ENCODE measurements around the gene TTC28.

DNA sequence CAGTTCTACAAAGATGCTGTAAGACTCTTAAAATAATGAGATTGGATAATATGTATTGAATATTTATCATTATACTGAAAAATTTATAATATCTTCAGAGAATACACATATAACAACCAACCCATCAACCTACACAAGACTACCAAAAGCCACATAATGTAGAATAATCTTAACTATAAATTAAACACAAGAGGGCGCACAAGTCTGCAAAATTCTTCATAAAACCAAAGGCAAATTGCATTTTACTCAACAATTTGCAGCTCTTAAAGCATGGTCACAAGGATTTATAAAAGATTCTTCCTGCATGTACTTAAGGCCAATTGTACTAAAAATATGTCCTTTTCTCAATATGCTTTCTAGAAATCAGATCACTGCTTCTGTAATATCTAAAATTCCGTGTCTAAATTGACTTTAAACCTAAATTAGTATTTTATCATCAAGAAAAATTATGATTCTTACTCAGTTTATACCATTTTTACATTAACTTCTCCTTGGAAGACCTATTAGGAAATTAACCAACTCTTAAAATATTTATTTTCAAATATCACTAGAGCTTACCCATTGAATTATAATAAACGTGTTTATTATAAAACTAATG, 79.0 kb downstream of the TTC28 start:
- TF ChIP-seq, protein P1, sequence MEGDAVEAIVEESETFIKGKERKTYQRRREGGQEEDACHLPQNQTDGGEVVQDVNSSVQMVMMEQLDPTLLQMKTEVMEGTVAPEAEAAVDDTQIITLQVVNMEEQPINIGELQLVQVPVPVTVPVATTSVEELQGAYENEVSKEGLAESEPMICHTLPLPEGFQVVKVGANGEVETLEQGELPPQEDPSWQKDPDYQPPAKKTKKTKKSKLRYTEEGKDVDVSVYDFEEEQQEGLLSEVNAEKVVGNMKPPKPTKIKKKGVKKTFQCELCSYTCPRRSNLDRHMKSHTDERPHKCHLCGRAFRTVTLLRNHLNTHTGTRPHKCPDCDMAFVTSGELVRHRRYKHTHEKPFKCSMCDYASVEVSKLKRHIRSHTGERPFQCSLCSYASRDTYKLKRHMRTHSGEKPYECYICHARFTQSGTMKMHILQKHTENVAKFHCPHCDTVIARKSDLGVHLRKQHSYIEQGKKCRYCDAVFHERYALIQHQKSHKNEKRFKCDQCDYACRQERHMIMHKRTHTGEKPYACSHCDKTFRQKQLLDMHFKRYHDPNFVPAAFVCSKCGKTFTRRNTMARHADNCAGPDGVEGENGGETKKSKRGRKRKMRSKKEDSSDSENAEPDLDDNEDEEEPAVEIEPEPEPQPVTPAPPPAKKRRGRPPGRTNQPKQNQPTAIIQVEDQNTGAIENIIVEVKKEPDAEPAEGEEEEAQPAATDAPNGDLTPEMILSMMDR (IDR thresholded peaks at IDR 0.05), result peak; percentile 26 to 74 (median 58)
- no peak for TF ChIP-seq POLR2A (IDR thresholded peaks at IDR 0.05)
